BJ (cell line): ENCODE results near the gene CEP170B. TPM values are rescaled to one million over a fixed set of nuclear protein-coding genes. Genes with fewer than 3 reads are reported as not detected.

Experiments used
- CTCF ChIA-PET: fragments of 350-600 bp; formaldehyde crosslinking; extraction: SDS; loops from one replicate; lab custom pipeline; 2021; ENCODE audit warnings: antibody characterized with exemption, inconsistent platforms; lab: Yijun Ruan, JAX
- POLR2A ChIA-PET: fragments of 300-600 bp; sonication (Branson Sonifier 250); formaldehyde crosslinking; extraction: SDS; loops from one replicate; lab custom pipeline; 2021; ENCODE audit warnings: antibody characterized with exemption; lab: Charles Lee
- DNase-seq: peaks from one replicate; pipeline ENCODE4 v3.0.0-alpha.2; 2011; ENCODE audit warnings: low read depth
- H3K27me3 ChIP-seq: 2 replicates; pipeline ENCODE4 v1.6.0; 2011; ENCODE audit warnings: low read length; ENCODE audit not compliant: control insufficient read depth, insufficient read depth
- H3K36me3 ChIP-seq: 2 replicates; pipeline ENCODE4 v1.5.1; 2011; ENCODE audit warnings: low read length; ENCODE audit not compliant: control insufficient read depth, insufficient read depth
- H3K4me3 ChIP-seq: 2 replicates; pipeline ENCODE4 v1.5.1; 2011; ENCODE audit warnings: low read depth, mild to moderate bottlenecking, control low read depth, low read length
- polyA plus RNA-seq: library from polyadenylated mRNA; depleted of rRNA; stranded (reverse); fragments of >200 nt; gene quantifications from 2 replicates; pipeline ENCODE4 v1.2.3, GENCODE V29; 2011
- TF ChIP-seq, protein P1 (sequence below): IDR thresholded peaks from 2 replicates; pipeline ENCODE4 v1.5.1; 2011; ENCODE audit warnings: low read depth, mild to moderate bottlenecking, control low read depth, inconsistent platforms, low read length, moderate library complexity; ENCODE audit not compliant: insufficient read depth

The CEP170B gene
- polyA plus RNA-seq, 1 experiment = 8.0 TPM

DNA sequence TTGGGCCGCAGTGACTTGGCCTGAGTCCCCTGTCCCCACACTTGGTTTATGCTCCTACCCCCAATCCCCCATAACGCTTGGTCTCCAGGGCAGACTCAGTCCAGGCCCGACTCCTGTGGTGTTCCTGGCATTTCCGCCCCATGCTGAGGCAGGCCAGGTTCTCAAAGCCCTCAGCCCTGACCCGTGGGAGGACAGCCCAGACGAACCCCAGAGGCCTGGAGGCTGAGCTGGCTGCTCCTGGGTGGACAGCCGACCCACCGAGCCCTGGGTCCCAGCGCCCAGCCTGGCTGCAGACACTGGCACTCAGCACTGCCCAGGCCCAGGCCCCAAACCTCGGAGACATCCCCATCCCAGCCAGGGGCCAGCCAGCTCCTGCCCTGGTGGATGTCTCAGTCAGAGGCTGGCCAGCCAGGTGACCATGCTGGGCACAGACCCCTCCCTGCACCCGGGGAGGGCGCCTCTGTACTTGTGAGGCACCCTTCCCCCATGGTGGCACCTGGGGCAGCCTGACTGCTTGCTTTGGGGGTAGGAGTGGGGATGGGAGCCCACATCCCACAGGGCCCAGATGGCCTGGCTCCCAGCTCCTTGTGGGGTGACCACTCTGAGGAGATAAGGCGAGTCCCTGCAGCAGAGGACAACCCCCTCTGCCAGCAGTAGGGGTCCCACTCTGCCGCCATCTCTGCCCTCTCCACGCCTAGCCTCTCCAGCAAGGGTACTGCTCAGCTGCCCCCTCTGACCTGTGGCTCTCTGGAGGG lies 61.0 kb downstream of the CEP170B start:
- H3K4me3 ChIP-seq = no peak overlapping the region
- TF ChIP-seq, protein P1, sequence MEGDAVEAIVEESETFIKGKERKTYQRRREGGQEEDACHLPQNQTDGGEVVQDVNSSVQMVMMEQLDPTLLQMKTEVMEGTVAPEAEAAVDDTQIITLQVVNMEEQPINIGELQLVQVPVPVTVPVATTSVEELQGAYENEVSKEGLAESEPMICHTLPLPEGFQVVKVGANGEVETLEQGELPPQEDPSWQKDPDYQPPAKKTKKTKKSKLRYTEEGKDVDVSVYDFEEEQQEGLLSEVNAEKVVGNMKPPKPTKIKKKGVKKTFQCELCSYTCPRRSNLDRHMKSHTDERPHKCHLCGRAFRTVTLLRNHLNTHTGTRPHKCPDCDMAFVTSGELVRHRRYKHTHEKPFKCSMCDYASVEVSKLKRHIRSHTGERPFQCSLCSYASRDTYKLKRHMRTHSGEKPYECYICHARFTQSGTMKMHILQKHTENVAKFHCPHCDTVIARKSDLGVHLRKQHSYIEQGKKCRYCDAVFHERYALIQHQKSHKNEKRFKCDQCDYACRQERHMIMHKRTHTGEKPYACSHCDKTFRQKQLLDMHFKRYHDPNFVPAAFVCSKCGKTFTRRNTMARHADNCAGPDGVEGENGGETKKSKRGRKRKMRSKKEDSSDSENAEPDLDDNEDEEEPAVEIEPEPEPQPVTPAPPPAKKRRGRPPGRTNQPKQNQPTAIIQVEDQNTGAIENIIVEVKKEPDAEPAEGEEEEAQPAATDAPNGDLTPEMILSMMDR = no peak
- ChIA-PET POLR2A (no interaction called here), CTCF (interaction anchor here (2.9 kb wide), 1 partner anchor 120 kb away, joined by 10 read pairs; no protein-coding TSS in a partner anchor)
- H3K36me3 ChIP-seq = no peaks in the 10 kb centered on the region
- 0 out of 2 replicates have a peak, but pooled peaks cover 2% of the 10 kb centered on the region for H3K27me3 ChIP-seq
- DNase-seq = no peak

DNA sequence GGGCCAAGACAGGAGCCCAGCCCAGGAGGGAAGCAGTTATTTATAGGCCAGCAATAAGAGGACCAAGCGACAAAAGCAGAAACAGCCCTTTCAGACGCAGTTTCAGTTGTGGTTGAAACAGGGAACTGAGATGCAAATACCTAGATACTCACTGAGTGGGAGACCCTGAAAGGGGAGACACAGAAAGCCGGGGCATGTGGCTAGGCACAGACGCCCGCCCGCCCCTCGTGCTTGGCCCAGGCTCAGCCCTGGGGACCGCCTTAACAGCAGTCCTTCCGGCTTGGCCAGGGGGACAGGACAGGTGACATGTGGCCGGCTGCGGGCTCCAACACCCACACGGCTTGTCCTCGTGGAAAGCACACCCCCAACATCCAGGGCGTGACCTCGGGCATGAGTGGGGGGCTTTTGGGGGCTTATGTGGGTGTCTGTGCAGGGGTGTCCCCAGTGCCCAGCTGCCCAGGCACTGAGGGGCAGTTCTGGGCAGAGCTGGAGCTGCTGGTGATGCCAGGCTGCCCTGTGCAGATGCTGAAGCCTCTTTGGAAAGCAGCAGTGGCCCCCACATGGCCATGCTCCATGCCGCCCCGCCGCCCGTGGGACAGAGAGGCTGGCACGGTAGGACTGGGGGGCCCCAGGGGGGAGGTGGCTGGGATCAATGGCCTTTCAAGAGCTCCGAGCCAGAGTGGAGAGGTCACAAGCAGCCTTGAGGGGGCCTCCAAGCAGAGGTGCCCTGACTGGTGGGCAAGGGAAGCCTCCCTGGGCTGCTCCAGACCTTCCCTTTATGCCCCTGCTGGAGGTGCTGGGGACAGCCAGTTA lies 61.8 kb downstream of the CEP170B start:
- TF ChIP-seq, protein P1 = no peak
- DNase-seq = no peak
- no peak overlapping the region for H3K4me3 ChIP-seq
- POLR2A ChIA-PET = no interaction called here
- no peaks in the 10 kb centered on the region for H3K36me3 ChIP-seq
- H3K27me3 ChIP-seq = 0 out of 2 replicates have a peak, but pooled peaks cover 2% of the 10 kb centered on the region
- CTCF ChIA-PET = interaction anchor here (2.9 kb wide), 1 partner anchor 119 kb away, joined by 10 read pairs; no protein-coding TSS in a partner anchor

DNA sequence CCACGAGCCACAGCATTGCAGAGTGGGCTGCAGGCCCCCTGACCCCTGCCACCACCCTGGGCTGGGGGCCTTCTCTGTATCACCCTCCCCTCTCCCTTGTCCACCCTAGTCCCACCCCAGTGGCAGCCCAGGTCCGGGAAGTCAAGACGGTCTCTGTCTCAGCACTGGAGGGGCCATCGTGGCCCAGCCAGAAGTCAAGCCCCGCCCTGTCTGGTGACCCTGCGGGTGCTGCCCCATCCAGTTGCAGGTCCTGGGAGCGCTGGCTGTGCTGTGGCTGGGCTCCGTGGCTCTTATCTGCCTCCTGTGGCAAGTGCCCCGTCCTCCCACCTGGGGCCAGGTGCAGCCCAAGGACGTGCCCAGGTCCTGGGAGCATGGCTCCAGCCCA lies 62.4 kb downstream of the CEP170B start:
- TF ChIP-seq, protein P1 = no peak
- no peak overlapping the region for H3K4me3 ChIP-seq
- DNase-seq = no peak
- ChIA-PET POLR2A (no interaction called here), CTCF (interaction anchor here (2.9 kb wide), 1 partner anchor 118 kb away, joined by 10 read pairs; no protein-coding TSS in a partner anchor)
- 0 out of 2 replicates have a peak, but pooled peaks cover 2% of the 10 kb centered on the region for H3K27me3 ChIP-seq
- no peaks in the 10 kb centered on the region for H3K36me3 ChIP-seq

GRCh38 chr14:104927901-104928300 lies 62.8 kb downstream of the CEP170B start:
- Histone ChIP-seq H3K4me3 (no peak overlapping the region), H3K36me3 (no peaks in the 10 kb centered on the region), H3K27me3 (0 out of 2 replicates have a peak, but pooled peaks cover 2% of the 10 kb centered on the region)
- CTCF ChIA-PET = interaction anchor here (0.9 kb wide), 1 partner anchor 32 kb away, joined by 6 read pairs; no protein-coding TSS in a partner anchor
- POLR2A ChIA-PET = no interaction called here
- DNase-seq = no peak
- TF ChIP-seq, protein P1 = no peak
